Measurements from ENCODE around the gene ABHD16A.

Gene ABHD16A

DNA sequence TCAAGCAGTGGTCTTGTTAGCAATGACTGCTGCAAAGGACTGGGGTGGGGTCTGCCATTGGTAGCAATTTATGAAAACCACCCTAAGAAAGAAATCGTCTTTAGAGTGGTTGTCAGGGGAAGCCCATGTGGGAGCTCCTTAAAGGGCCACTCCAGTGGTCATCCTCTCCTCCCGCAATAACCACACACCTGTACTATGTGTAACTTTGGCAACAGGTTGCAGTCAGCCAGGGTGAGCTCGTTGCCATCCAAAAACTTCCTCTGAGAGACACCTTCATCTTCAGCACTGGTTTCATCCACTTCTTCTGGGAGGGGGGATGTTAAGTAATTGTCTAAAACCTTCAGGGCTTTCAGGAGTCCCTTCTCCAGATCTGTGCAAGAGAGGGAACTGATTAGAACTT is 28.9 kb upstream of the ABHD16A start:
- DNase-seq = no peak

DNA sequence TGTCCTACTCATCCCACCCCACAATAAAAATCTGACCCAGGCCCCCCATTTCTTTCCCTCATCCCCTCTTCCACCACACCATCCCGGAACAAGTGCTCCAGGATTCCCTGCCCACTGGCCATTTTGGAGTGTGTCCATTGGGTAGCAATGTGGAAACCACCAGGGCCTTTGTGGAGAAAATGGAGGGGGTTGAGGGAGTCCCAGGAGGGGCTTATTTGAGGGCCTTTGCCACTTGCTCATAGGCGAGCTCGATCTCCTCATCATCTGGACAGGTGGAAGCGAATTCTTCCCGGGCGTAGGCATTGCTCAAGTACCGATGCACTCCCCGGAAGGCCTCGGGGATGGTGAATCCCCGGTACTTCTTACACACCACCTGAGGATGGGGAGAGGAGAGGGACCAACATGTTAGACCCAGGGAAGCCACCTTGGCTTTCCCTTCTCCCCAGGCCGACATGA is 27.5 kb upstream of the ABHD16A start:
- DNase-seq = no peak

DNA sequence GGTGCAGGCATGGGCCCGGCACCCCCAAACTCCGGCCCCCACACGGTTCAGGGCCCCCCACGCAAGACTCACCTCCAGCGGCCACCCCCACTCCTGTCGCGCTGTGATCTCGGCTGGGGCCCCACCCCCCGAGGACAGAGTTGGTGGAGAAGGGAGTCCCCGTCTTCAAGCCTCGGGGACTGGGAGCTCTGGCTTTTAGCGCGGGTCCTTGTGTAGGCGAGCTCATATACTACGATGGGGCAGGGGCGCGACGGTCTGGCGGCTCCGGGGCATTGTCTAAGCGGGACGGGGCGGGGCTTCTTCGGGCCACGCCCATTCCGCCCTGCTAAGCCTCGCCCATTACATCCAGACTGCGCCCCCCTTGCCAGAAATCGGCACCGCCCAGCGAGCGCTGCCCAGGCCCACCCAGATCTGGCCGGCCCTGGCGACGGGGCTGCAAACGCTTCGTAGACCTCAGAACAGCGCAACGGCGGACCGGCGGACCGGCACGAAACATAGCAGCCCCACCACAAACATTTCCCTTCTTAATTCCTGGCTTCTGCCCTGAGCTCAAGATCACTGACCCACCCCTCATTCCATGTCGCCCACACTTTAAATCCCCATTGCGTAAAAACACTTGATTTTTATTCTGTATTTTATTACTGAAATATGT is 27.0 kb upstream of the ABHD16A start:
- DNase-seq = peak in 50 of 58 donors; percentile 27 to 79 (median 57)

DNA sequence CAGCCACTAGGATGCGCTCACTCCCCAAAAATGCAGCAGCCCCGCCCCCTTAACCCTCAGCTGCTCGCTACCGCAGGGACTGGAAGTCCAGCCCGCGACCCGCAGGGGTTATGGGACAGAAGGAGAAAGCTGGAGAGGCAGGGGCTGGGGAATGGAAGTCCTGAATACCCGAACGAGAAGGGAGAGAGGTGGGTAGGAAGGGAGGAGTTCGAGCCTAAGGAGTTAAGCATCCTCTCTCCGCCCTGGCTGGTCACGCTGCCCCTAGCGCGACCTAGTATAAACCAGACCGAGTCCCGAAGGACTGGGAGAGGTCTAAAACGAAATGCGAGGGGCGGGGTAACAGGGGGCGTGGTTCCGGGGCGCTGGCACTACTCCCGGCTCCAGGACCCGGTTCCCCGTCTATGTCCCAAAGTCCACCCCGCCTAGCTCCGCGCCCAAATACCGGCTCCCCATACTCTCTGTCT is 26.4 kb upstream of the ABHD16A start:
- DNase-seq = peak in 57 of 58 donors; percentile 18 to 89 (median 77)

DNA sequence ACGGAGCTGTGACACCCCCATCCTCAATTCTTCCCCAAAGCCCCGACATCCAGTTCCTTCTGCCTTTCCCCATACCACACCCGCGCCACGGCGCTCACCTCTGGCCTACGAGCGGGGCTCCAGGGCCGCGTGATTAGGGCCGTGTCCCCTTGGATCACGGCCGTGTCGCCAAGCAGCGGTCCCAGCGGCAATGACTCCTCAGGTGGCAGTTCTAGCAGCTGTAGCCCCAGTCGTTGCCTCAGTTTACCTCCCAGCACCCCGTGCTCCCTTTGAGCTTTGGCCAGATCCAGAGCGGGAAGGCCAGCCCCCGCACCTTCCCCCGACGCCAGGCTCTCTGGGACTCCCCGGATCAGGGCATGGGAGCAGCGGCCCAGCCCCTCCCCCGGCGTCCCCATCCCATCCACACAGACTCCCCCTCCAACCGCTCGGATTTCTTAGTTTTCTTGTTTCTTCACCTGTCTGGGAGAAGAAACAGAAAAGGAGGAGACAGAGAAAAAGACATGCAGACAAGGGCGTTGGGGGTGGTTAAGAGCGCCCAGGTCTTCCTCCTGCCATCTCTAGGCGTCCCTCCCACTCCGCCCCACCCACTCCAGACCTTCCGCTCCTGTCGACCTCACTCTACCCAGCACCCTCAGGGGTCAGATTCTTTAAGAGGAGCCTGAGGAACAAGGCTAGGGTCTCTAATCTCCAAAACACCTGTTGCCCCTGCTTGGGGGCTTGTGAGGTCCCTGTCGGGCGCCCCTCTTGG is 25.8 kb upstream of the ABHD16A start, which contains the start of gene DDAH2:
TSS of gene DDAH2 (minus strand) at position 533 of the 748 bp plus-strand sequence. CDS start at position 395, 138 bp downstream.
- no peak for DNase-seq

DNA sequence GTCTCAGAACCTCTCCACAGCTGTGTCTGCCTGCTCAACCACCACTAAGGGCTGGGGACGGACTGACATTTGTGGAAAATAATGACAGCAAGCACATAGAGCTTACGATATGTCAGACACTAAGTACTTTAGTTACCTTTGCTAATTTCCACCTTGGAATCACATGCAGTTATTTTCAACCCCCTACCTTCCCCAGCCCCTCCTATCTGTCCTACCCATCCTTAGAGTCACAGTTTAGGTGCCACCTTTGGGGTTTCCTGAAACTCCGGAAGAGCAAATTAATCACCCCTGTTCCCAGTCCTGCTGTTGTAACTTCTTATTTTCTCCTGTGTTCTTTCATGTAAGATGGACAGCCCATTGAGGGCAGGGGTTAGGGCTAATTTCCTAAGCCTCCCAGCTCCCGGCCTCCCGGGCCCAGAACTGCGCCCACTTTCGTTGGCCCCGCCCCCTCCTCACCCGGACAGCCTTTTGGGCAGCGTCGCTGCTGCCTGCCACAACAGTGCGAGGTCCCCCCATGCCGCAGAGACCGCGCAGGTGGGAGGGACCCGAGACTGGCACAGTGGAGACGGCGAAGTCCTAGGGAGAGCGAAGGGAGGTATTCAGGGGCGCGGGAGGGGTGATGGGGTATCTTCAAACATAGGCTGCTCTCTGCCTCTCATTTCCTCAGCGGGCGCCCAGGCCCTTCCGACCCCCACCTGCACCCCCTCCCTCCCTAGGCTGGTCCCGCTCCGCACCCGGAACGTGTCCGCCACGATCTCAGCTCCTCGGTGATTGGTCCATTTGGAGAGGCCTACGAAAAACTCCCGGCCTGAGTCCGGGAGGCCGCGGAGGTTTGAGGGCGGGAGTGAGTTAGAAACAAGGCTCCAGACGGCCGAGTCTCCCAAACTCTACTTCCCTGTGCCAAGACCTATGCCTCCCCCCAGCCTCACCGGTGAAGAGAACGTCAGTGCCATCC is 24.9 kb upstream of the ABHD16A start:
- no peak for DNase-seq

DNA sequence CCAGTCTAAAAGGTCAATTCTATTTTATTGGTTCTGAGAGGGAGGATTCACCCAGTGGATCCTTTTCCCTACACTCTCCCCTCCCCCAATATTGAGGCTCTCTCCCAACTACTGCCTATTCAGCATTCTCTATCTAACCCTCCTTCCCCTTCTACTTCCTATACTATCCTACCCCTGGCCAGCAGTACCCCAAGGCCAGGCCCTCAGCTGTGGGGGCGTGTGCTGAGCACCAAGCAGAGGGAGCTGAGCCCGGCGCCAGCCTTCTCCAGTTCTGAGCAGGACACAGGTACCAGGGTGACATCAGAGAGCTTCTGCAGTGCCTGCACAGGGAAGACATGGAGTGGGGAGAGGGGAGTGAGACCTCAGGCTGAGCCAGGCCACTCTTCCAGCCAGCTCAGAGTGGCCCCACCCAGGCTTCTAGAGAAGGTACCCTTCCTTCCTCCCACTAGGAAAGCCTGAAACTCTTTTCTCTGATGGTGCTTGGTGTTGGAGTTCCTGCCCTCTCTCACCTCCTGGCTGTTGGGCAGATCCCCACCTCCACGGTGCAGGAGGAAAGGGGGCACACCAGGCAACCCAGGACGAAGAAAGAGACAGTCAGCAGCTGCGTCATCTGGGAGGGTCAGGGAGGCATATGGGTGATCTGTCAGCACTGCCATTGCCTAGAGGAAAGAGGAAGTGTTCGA is 24.1 kb upstream of the ABHD16A start:
- DNase-seq = peak in 2 of 58 donors; percentile 23 to 29

DNA sequence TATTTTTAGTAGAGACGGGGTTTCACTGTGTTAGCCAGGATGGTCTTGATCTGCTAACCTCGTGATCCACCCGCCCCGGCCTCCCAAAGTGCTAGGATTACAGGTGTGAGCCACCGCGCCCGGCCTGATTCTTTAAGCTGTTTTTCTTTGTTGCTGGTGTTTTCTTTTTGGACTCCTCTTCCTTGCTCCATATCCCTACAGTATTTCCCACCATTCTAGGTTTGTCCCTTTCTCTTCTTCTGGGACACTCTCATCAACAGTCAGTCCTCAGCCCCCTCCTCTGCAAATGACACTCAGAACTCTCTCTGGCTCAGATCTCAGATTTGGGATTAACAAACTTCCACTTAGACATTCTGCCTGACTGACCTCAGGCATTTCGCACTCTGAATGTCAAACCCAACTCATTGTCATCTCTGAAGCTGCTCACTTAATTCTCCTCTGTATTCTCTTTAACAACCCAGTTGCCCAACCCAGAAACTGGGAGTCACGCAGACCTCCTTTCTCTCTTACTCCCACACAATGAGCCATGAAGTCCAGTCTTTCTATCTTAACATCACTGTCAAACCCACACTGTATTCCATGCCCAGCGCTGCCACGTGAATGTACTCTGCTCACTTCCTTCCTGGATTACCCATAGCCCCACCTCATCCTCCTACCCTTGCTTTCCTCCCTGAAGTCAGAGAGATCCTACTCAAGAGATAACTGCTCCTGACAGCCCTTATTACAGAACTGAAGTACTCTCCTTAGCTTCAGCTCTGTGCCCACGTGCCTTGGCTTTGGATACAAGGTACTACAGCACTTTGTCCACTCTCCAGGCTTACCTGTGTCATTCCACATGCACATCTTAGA is 22.6 kb upstream of the ABHD16A start:
- no peak for DNase-seq

DNA sequence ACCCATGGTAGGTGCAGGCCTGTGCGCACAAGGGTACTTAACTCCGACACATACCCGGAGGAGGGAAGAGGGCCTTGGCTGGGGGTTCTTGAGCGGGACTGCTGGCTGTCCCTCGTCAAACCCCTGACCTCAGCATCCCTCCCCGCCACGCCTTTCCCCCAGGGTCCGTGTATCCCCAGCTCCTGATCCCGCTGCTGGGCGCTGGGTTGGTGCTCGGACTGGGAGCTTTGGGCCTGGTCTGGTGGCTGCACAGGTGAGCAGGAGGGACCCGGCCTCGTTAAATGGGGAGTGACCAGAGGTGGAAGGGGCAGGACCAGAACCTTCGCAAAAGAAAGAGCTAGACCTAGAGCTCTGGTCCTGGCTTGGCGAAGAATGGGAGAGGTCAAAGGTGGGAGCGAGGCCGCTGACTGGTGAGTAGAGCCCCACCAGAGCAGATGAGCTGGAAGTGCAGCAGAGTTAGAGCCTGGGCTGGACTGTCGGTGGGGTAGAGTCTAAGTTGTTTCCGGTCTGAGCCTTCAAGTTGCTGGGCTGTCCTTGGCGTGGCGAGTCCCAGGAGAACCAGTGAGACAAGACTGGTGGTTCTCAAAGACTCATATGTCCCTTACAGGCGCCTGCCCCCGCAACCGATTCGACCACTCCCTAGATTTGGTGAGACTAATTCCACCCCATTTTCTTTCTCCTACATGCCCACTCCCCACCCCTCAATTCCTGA is 21.0 kb upstream of the ABHD16A start:
- no peak for DNase-seq

DNA sequence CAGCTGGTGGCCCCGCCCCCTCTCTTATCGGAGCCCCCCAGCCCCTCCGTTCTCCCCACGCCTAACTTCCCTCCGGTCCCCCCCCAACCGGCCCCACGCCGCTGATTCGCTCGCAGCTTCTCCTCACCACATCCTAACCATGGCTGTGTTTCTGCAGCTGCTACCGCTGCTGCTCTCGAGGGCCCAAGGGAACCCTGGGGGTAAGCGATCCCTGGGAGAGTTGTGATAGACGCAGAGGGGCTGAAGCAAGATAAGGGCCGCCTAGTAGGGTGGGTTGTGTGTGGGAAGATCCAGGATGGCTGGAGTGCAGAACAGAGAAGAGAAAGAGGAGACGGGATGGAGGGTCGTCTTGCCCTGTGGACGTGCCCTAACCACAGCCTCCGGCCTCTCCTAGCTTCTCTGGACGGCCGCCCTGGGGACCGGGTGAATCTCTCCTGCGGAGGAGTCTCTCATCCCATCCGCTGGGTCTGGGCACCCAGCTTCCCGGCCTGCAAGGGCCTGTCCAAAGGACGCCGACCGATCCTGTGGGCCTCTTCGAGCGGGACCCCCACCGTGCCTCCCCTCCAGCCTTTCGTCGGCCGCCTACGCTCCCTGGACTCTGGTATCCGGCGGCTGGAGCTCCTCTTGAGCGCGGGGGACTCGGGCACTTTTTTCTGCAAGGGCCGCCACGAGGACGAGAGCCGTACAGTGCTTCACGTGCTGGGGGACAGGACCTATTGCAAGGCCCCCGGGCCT is 20.3 kb upstream of the ABHD16A start, which contains the start of gene MPIG6B:
TSS of gene MPIG6B (plus strand) at position 129 of the 735 bp plus-strand sequence. CDS start at position 140, 11 bp downstream.
- DNase-seq = no peak

DNA sequence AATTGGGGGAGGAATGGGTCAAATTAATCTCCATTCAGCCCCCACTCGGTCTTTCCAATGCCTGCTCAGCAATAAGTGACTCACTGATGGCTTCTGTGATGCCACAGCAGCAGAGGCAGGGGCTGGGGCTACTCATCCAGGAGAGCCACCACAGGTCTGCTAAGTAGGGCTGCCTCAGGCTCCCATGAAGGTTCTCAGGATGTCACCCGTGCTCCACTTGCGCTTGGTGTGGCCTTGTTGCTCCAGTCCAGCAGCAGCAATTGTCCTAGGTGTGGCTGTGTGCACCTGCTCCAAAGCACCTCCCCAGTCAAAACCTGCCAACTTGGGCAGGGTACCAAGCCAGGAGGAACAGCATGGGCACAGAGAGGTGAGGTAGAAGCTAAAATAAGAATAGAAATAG is 19.0 kb upstream of the ABHD16A start:
- DNase-seq = no peak

DNA sequence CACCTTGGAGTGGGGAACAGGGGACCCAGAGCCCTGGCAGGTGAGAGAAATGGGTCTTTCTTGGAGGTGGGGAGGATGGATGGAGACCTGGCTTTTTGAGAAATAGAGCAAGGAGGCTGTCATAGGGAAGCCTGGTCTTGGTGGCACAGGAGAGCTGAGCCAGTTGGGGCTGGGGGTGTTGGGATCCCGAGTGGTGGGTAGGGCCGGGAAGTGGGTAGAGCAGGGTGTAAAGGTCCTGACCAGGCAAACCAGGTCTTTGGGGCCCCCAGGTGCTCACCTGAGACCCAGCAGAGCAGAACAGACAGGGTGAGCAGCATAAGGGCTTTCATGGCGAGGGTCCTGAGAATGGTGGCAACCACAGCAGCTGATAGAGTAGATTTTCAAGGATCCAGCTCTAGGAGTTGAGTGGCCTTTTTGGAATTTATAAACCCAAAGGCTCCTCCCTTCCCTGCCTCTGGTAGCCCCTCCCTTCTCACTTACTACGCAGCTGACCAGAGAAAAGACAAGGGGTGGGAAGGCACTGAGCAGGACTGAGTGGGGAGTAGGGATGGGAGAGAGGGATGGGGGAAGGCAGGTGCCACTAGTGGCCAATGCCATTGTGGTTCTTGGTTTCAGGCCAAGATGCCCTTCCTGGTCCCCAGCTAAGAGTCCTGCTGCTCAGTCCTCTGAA is 18.4 kb upstream of the ABHD16A start, which contains the start of gene LY6G6C:
TSS of gene LY6G6C (minus strand) at position 396 of the 670 bp plus-strand sequence. CDS start at position 329, 67 bp downstream.
- DNase-seq = no peak

DNA sequence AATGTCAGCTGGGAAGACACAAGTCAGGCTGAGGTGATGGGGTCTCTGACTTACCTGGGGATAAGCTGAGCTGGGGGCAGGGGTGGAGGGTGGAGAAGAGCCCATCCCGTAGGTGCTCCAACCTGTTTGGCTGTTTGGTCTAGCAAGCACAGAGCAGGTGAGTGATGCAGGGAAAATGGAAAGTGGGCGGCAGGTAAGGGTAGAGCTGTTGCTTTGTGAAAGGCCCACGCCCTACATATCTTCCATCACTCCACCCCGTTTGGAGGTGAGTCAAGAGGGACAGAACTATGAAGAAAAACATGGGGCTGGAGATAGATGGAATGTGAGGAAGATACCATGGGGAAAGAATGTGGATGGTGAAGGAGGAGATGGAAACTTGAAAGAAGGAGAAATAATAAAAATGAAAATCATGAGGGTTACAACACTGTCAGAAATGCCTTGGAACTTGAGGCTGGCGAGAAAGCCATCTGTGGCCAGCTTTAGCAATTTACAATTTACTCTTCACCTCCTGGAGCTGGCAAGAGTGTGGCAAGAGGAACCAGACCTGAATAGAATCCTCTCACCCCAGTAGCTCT is 17.2 kb upstream of the ABHD16A start:
- no peak for DNase-seq

DNA sequence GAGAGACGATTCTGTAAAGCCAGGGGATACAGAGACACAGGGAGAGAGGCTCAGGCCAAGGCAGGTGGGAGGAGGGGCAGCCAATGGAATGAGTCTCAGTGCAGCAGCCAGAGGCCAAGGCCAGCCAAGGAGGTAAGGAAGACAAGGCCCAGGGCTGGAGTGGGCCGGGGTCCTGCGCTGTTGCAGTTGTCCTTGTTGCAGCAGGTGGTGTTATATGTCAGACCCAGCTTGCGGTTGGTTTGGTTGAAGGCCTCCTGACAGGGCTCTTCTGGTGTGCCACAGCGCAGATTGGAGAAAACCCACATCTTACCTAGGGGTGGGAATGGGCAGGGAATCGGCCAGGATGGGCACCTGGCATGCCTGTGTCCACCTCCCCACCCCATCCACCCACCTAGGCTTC is 15.9 kb upstream of the ABHD16A start:
- no peak for DNase-seq

DNA sequence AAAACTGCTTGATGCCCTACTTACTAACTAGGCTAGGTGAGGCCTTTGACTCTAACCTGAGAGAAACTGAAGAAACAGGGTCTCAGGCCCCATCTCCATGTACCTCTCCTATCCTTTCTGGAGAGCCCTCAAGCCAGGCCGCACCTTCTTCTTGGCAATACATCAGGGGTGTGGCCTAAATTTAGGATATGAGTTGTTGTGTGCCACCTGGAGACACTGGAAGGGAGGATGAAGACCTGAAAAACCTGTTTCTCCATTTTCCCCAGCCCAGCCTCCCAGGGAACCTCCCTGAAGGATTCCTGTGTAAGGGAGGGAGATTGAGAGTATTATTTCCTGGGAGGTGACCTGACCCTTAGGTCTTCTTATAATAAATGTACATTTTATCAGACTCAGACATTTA is 15.1 kb upstream of the ABHD16A start:
- DNase-seq = no peak

DNA sequence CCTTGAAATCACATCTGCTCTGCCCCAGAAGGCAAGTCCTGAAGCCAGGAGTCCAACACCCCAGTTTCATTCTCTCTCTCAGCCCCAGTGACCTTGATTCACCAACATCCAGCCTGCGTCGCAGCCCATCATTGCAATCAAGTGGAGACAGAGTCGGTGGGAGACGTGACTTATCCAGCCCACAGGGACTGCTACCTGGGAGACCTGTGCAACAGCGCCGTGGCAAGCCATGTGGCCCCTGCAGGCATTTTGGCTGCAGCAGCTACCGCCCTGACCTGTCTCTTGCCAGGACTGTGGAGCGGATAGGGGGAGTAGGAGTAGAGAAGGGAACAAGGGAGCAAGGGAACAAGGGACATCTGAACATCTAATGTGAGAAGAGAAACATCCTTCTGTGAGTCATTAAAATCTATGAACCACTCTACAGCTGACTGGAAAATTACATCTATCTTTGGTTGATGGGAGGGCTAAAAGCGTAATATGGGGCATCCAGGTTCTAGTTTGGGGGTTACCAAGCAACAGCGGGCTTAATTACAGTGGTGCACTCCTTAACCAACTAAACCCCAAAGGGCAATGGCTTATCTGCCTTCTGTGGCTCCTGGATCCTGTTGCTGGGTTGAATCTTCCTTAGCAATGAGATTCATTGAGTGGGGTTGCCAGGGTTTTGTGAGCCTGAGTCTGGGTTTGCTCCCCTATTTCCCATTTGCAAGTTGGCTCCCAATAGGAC is 14.5 kb upstream of the ABHD16A start:
- DNase-seq = no peak
